ENCODE results near the gene TASOR2.

Gene TASOR2

DNA sequence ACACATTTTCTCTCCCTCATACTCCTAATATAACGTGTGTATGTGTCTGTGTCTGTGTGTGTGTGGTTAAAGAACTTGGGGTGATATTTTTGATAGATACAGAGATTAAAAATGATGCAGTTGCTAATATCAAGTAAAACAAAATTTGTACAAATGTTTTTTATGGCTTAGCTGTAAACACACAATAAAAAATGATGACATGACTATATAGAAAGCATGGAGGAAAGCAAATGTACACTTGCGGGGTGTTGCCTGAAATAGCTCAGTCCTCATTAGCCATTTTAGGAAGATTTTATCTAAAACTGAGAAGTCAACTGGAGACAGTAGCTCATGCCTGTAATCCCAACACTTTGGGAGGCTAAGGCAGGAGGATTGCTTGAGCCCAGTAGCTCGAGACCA is 5.6 kb upstream of the TASOR2 start:
- Histone ChIP-seq H3F3A (ENCODE audit: insufficient read depth, low read length) (no peaks in the 10 kb centered on the region), H3K9me3 (replicated peaks; ENCODE audit: insufficient read depth, low read length) (no peaks in the 10 kb centered on the region), H4K20me1 (ENCODE audit: insufficient read depth, low read length) (no peaks in the 10 kb centered on the region), H3K36me3 (replicated peaks; ENCODE audit: insufficient read depth, low read length) (no peaks in the 10 kb centered on the region), H3K9ac (ENCODE audit: low read length) (no peak overlapping the region), H3K27ac (ENCODE audit: low read length) (no peak overlapping the region), H3K27me3 (replicated peaks; ENCODE audit: insufficient read depth, low read length) (no peaks in the 10 kb centered on the region), H2AFZ (ENCODE audit: low read length) (no peak overlapping the region), H3K79me2 (ENCODE audit: low read length) (no peaks in the 10 kb centered on the region), H3K4me3 (ENCODE audit: low read length) (no peak overlapping the region), H3K4me2 (ENCODE audit: low read depth, low read length) (no peak overlapping the region), H3K4me1 (ENCODE audit: low read length) (peaks cover 2% of the 10 kb centered on the region), H3K9me2 (replicated peaks; ENCODE audit: insufficient read depth, low read length) (no peaks in the 10 kb centered on the region)
- DNase-seq = no peak
- no peak for TF ChIP-seq EZH2 (optimal IDR thresholded peaks at IDR 0.05; ENCODE audit: low read depth, low read length)
- no peak for TF ChIP-seq EZH2phosphoT487 (IDR thresholded peaks at IDR 0.05; ENCODE audit: low read length)
- TF ChIP-seq, protein P1, sequence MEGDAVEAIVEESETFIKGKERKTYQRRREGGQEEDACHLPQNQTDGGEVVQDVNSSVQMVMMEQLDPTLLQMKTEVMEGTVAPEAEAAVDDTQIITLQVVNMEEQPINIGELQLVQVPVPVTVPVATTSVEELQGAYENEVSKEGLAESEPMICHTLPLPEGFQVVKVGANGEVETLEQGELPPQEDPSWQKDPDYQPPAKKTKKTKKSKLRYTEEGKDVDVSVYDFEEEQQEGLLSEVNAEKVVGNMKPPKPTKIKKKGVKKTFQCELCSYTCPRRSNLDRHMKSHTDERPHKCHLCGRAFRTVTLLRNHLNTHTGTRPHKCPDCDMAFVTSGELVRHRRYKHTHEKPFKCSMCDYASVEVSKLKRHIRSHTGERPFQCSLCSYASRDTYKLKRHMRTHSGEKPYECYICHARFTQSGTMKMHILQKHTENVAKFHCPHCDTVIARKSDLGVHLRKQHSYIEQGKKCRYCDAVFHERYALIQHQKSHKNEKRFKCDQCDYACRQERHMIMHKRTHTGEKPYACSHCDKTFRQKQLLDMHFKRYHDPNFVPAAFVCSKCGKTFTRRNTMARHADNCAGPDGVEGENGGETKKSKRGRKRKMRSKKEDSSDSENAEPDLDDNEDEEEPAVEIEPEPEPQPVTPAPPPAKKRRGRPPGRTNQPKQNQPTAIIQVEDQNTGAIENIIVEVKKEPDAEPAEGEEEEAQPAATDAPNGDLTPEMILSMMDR (IDR thresholded peaks at IDR 0.05; ENCODE audit: low read length) = no peak

DNA sequence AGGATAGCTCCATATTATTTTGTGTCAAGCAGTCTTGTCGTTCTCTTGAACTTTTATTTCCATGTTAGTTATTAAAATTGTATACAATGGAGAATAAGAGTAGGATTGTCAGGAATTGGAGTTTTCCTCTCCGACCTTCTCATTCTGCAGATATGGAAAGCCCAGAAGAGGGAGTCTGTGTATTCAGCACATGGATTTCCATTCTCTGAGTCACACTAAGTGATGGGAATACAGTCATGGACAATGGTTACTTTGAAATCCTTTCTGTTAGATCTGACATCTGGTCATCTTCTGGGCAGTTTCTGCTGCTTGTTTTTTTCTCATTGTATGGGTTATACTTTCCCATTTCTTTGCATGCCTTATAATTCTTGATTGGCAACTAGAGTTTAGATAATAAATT is 5.0 kb upstream of the TASOR2 start:
- H3K27me3 ChIP-seq (replicated peaks; ENCODE audit: insufficient read depth, low read length) = no peaks in the 10 kb centered on the region
- no peak overlapping the region for H2AFZ ChIP-seq (ENCODE audit: low read length)
- no peaks in the 10 kb centered on the region for H3K9me2 ChIP-seq (replicated peaks; ENCODE audit: insufficient read depth, low read length)
- H3K27ac ChIP-seq (ENCODE audit: low read length) = no peak overlapping the region
- no peaks in the 10 kb centered on the region for H3K9me3 ChIP-seq (replicated peaks; ENCODE audit: insufficient read depth, low read length)
- no peak for TF ChIP-seq EZH2 (optimal IDR thresholded peaks at IDR 0.05; ENCODE audit: low read depth, low read length)
- TF ChIP-seq, protein P1 (IDR thresholded peaks at IDR 0.05; ENCODE audit: low read length) = no peak
- no peak for TF ChIP-seq EZH2phosphoT487 (IDR thresholded peaks at IDR 0.05; ENCODE audit: low read length)
- no peaks in the 10 kb centered on the region for H3F3A ChIP-seq (ENCODE audit: insufficient read depth, low read length)
- H3K4me3 ChIP-seq (ENCODE audit: low read length) = no peak overlapping the region
- no peaks in the 10 kb centered on the region for H3K79me2 ChIP-seq (ENCODE audit: low read length)
- no peaks in the 10 kb centered on the region for H4K20me1 ChIP-seq (ENCODE audit: insufficient read depth, low read length)
- peaks cover 5% of the 10 kb centered on the region for H3K4me1 ChIP-seq (ENCODE audit: low read length)
- no peak overlapping the region for H3K9ac ChIP-seq (ENCODE audit: low read length)
- no peak overlapping the region for H3K4me2 ChIP-seq (ENCODE audit: low read depth, low read length)
- H3K36me3 ChIP-seq (replicated peaks; ENCODE audit: insufficient read depth, low read length) = no peaks in the 10 kb centered on the region
- DNase-seq = no peak

DNA sequence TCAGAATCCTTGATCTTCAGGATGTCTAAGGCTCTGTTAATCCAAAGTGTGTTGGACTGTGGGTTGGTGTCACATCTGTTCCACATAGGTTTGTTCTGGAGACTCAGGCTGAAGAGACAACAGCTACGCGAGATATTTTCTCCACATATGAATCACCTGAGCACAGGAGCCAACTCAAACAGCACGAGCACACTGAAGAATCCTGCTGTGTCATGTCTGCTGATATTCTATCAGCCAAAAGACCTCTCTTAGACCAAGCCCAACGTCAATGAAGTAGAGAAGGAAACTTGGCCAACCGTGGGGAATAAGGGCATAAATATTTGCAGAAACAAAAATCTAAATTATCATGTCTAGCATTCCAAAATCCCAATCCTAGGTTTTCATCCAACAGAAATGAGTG is 2.7 kb upstream of the TASOR2 start:
- H3K4me3 ChIP-seq (ENCODE audit: low read length) = no peak overlapping the region
- H3K27me3 ChIP-seq (replicated peaks; ENCODE audit: insufficient read depth, low read length) = no peaks in the 10 kb centered on the region
- H3K27ac ChIP-seq (ENCODE audit: low read length) = no peak overlapping the region
- no peak for DNase-seq
- no peaks in the 10 kb centered on the region for H3K9me3 ChIP-seq (replicated peaks; ENCODE audit: insufficient read depth, low read length)
- no peak overlapping the region for H3K9ac ChIP-seq (ENCODE audit: low read length)
- H2AFZ ChIP-seq (ENCODE audit: low read length) = no peak overlapping the region
- peaks cover 5% of the 10 kb centered on the region for H3K4me1 ChIP-seq (ENCODE audit: low read length)
- peaks cover 10% of the 10 kb centered on the region; the same call in 1 of the 2 replicates for H3F3A ChIP-seq (ENCODE audit: insufficient read depth, low read length)
- peaks cover 23% of the 10 kb centered on the region for H3K79me2 ChIP-seq (ENCODE audit: low read length)
- no peaks in the 10 kb centered on the region for H3K36me3 ChIP-seq (replicated peaks; ENCODE audit: insufficient read depth, low read length)
- no peak overlapping the region for H3K4me2 ChIP-seq (ENCODE audit: low read depth, low read length)
- peaks cover 7% of the 10 kb centered on the region; the same call in 1 of the 2 replicates for H4K20me1 ChIP-seq (ENCODE audit: insufficient read depth, low read length)
- TF ChIP-seq EZH2 (optimal IDR thresholded peaks at IDR 0.05; ENCODE audit: low read depth, low read length) = no peak
- TF ChIP-seq, protein P1 (IDR thresholded peaks at IDR 0.05; ENCODE audit: low read length) = no peak
- no peak for TF ChIP-seq EZH2phosphoT487 (IDR thresholded peaks at IDR 0.05; ENCODE audit: low read length)
- no peaks in the 10 kb centered on the region for H3K9me2 ChIP-seq (replicated peaks; ENCODE audit: insufficient read depth, low read length)

Data from MM.1S (cell line).